GM12874 (cell line): ENCODE measurements around the gene SLC25A23.

Experiments used
- TF ChIP-seq, protein P1 (sequence below): IDR thresholded peaks from 2 replicates; pipeline ENCODE4 v1.5.1; 2011; ENCODE audit warnings: low read depth, mild to moderate bottlenecking, control low read depth, low read length, moderate library complexity; ENCODE audit not compliant: insufficient read depth

SLC25A23 gene

GRCh38 chr19:6476896-6477431 is 17.4 kb upstream of the SLC25A23 start:
- TF ChIP-seq, protein P1, sequence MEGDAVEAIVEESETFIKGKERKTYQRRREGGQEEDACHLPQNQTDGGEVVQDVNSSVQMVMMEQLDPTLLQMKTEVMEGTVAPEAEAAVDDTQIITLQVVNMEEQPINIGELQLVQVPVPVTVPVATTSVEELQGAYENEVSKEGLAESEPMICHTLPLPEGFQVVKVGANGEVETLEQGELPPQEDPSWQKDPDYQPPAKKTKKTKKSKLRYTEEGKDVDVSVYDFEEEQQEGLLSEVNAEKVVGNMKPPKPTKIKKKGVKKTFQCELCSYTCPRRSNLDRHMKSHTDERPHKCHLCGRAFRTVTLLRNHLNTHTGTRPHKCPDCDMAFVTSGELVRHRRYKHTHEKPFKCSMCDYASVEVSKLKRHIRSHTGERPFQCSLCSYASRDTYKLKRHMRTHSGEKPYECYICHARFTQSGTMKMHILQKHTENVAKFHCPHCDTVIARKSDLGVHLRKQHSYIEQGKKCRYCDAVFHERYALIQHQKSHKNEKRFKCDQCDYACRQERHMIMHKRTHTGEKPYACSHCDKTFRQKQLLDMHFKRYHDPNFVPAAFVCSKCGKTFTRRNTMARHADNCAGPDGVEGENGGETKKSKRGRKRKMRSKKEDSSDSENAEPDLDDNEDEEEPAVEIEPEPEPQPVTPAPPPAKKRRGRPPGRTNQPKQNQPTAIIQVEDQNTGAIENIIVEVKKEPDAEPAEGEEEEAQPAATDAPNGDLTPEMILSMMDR = no peak

DNA sequence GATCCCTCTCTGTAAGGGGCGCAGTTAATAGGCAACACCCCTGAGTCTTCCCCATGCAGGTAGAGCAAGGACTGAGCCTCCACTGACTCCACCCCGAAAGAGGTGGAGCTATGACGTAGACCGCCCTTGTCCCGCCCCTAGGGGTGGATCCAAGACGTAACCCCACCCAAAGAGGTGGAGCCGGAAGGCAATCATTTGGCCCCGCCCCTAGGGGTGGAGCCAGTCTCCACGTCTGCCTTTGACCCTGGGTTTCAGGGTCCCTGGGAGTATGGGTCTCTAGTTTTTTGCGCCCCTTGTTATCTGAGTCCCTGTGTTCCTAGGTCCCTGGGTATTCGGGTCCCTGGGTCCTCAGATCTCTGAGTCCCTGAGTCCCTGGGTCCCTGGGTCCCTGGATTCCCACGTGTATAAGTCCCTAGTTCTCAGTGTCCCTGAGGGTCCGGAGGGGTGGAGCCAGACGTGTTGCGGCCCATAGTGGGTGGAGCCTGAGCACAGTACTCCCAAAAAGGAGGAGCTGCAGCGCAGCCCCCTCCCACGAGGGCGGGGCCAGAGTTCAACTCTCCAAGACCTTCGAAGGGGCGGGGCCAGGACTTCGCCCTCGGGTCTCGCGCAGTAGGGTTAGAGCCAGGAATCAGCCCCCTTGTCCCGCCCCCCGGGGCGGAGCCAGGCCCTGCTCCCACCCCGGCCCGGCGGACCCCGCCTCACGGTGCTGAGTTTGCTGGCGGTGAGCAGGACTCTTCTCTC is 16.7 kb upstream of the SLC25A23 start:
- TF ChIP-seq, protein P1 = no peak

GRCh38 chr19:6475321-6476108 is 15.9 kb upstream of the SLC25A23 start:
- TF ChIP-seq, protein P1 = no peak

GRCh38 chr19:6473647-6474046 is 14.1 kb upstream of the SLC25A23 start:
- TF ChIP-seq, protein P1 = no peak

DNA sequence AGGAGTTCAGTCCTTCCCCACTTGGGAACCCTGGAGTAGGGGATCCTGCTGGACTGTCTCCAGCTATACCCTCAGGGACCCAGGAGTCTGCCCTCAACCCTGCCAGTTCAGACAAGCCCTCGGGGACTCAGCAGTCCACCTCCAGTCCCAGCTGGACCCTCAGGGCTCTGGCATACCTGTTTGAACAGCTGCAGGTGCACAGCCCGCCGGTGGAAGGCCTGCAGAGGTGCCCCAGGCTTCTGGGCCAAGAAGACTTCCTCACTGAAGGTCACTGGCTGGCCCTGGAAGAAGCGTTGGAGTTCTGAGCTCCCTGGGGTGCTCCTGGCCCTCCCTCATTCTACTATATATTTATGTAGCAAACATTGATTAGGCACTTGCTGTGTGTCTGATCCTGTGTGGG is 13.1 kb upstream of the SLC25A23 start:
- TF ChIP-seq, protein P1 = no peak

DNA sequence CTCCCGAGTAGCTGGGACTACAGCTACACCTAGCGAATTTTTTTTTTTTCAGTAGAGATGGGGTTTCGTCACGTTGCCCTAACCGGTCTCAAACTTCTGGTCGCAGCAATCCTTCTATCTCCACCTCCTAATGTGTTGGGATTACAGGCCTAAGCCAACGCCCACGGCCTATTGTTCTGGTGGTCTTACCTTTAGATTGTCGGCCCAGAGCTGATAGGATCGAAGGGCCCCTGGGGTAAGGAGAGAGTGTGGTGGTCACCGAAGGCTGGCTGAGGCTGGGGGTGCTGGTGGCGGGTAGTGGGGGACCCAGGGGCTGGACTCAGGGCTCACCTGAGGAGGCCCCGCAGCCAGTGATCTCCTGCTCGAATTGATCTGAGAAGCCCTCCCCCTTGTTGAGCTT is 11.5 kb upstream of the SLC25A23 start:
- TF ChIP-seq, protein P1 = no peak

GRCh38 chr19:6470173-6470572 is 10.6 kb upstream of the SLC25A23 start:
- TF ChIP-seq, protein P1 = no peak
